B cell (primary cell): Measurements from ENCODE around the gene GAP43. TPM values are rescaled to one million over a fixed set of nuclear protein-coding genes. Genes with fewer than 3 reads are reported as not detected.

Experiments
- ATAC-seq: fragments of 200-7000 bp; cut with Tn5 transposase; one replicate; pipeline ENCODE4 v1.10.0; 2021; ENCODE audit warnings: low read depth, mild to moderate bottlenecking, moderate number of reproducible peaks, moderate library complexity
- CTCF ChIA-PET: fragments of 350-600 bp; sonication (Branson Sonifier 250); formaldehyde crosslinking; loops from one replicate; lab custom pipeline; 2021; ENCODE audit warnings: antibody characterized with exemption, inconsistent platforms; lab: Charles Lee
- POLR2A ChIA-PET: fragments of 350-600 bp; sonication (Branson Sonifier 250); formaldehyde crosslinking; loops from one replicate; lab custom pipeline; 2021; ENCODE audit warnings: antibody characterized with exemption; lab: Charles Lee
- DNase-seq: peaks from one replicate; pipeline ENCODE4 v3.0.0; 2013
- H2AFZ ChIP-seq: 2 replicates; pipeline ENCODE4 v1.6.1; 2012; ENCODE audit warnings: mild to moderate bottlenecking, low read depth, low read length; ENCODE audit not compliant: insufficient read depth, poor library complexity, severe bottlenecking
- H3K27ac ChIP-seq, 2 donors: 1 replicate in 1 of 2; 2 replicates in 1 of 2; pipeline ENCODE4 v1.5.1; 2012 to 2013; ENCODE audit warnings: low read length in 2 of 2, mild to moderate bottlenecking in 2 of 2, moderate library complexity in 1 of 2
- H3K27me3 ChIP-seq, 4 experiments: fragments of 200-600 bp in 1 of 4; sonication (generic) in 1 of 4; replicated peaks in 1 of 4; 1 replicate in 2 of 4; 2 replicates in 2 of 4; pipeline versions ENCODE4 v1.6.1 to v1.7.0; 2013 to 2016; ENCODE audit warnings: low read length in 3 of 4, mild to moderate bottlenecking in 2 of 4, mixed read lengths in 1 of 4, moderate library complexity in 1 of 4; ENCODE audit not compliant: insufficient read depth in 4 of 4, control insufficient read depth in 3 of 4; ENCODE audit errors: control extremely low read depth in 1 of 4
- H3K36me3 ChIP-seq, 2 experiments: replicated peaks in 1 of 2; 1 replicate in 1 of 2; 2 replicates in 1 of 2; pipeline versions ENCODE4 v1.6.1 to v1.7.1; 2013; ENCODE audit warnings: low read length in 1 of 2; ENCODE audit not compliant: insufficient read depth in 2 of 2, control insufficient read depth in 1 of 2; ENCODE audit errors: control extremely low read depth in 1 of 2, extremely low read depth in 1 of 2
- H3K4me1 ChIP-seq, 2 donors: fragments of 200-600 bp in 1 of 2; sonication (generic) in 1 of 2; 1 replicate in 1 of 2; 2 replicates in 1 of 2; pipeline versions ENCODE4 v1.5.1 to v1.6.1; 2013 to 2017; ENCODE audit warnings: low read length in 2 of 2; ENCODE audit not compliant: control insufficient read depth in 2 of 2, insufficient read depth in 2 of 2
- H3K4me2 ChIP-seq: replicated peaks from 2 replicates; pipeline ENCODE3; 2012; ENCODE audit warnings: mild to moderate bottlenecking, low read depth, low read length; ENCODE audit not compliant: poor library complexity, severe bottlenecking
- H3K4me3 ChIP-seq, 5 experiments: fragments of 200-600 bp in 1 of 5; sonication (generic) in 1 of 5; 1 replicate in 3 of 5; 2 replicates in 2 of 5; pipeline versions ENCODE4 v1.5.1 to v1.7.0; 2011 to 2016; ENCODE audit warnings: low read length in 4 of 5, mild to moderate bottlenecking in 4 of 5, low read depth in 2 of 5, control low read depth in 1 of 5, moderate library complexity in 1 of 5; ENCODE audit not compliant: insufficient read depth in 1 of 5; ENCODE audit errors: control extremely low read depth in 1 of 5, extremely low read depth in 1 of 5
- H3K79me2 ChIP-seq: fragments of 200-600 bp; sonication (generic); one replicate; pipeline ENCODE4 v1.6.0; 2016; ENCODE audit warnings: low read length; ENCODE audit not compliant: control insufficient read depth, insufficient read depth
- H3K9ac ChIP-seq: fragments of 200-600 bp; sonication (generic); 2 replicates; pipeline ENCODE4 v1.6.1; 2017; ENCODE audit warnings: mild to moderate bottlenecking, low read length, moderate library complexity
- H3K9me3 ChIP-seq, 3 donors: one replicate each; pipeline versions ENCODE4 v1.6.1 to v1.7.1; 2013; ENCODE audit warnings: low read length in 2 of 3; ENCODE audit not compliant: control insufficient read depth in 2 of 3, insufficient read depth in 1 of 3; ENCODE audit errors: control extremely low read depth in 1 of 3
- H4K20me1 ChIP-seq: 2 replicates; pipeline ENCODE4 v1.6.0; 2012; ENCODE audit warnings: mild to moderate bottlenecking, low read length; ENCODE audit not compliant: insufficient read depth, control insufficient read depth, poor library complexity, severe bottlenecking
- H3K27ac Mint-ChIP-seq: one replicate; pipeline ENCODE4 v1.8.0; 2021; ENCODE audit warnings: mixed read lengths
- H3K27me3 Mint-ChIP-seq: one replicate; pipeline ENCODE4 v1.8.0; 2021; ENCODE audit warnings: mixed read lengths
- H3K4me1 Mint-ChIP-seq: one replicate; pipeline ENCODE4 v1.8.0; 2021; ENCODE audit warnings: mixed read lengths
- H3K4me3 Mint-ChIP-seq: one replicate; pipeline ENCODE4 v1.8.0; 2021; ENCODE audit warnings: mixed read lengths
- H3K9me3 Mint-ChIP-seq: one replicate; pipeline ENCODE4 v1.8.0; 2022; ENCODE audit warnings: mixed read lengths; ENCODE audit not compliant: insufficient read depth
- CTCF ChIP-seq: fragments of 200-600 bp; IDR thresholded peaks from one replicate; pipeline ENCODE4 v1.8.0; 2022; ENCODE audit warnings: antibody characterized with exemption, mild to moderate bottlenecking
- EZH2 ChIP-seq: IDR thresholded peaks from 2 replicates; pipeline ENCODE4 v1.6.1; 2012; ENCODE audit warnings: borderline replicate concordance, low read depth, mild to moderate bottlenecking, moderate library complexity, low read length; ENCODE audit not compliant: insufficient read depth, poor library complexity, severe bottlenecking
- whole genome bisulfite sequencing: methylation state at CpG from one replicate; pipeline ENCODE4 v1.1.5; 2013; ENCODE audit warnings: missing lambda C conversion rate; ENCODE audit not compliant: insufficient coverage; 5-methylcytosine and 5-hydroxymethylcytosine counted together
- intact Hi-C: fragments of 100-400 bp; cut with micrococcal nuclease; formaldehyde crosslinking; loops from one replicate; pipeline ENCODE4 v1.10.0; 2022
- polyA plus RNA-seq: library from polyadenylated mRNA; depleted of rRNA; stranded (reverse); fragments of >200 nt; gene quantifications from 2 replicates; pipeline ENCODE4 v1.2.3, GENCODE V29; 2012
- total RNA-seq, 2 donors: library from RNA; stranded (reverse); fragments of 120-200 nt in 1 of 2; gene quantifications; 1 replicate in 1 of 2; 2 replicates in 1 of 2; pipeline versions ENCODE4 v1.2.3 to v1.2.4, GENCODE V29; 2013 to 2022

GAP43 gene
- total and polyA plus RNA-seq, 2 donors (not counting 1 experiment from before 2014, with no cell fraction given): 0.04 TPM; not detected in 1

GRCh38 chr3:115685097-115685496, 61.8 kb downstream of the GAP43 start:
- ChIA-PET CTCF (no interaction called here), POLR2A (no interaction called here)
- H3K27me3 ChIP-seq: peaks cover 0 to 8% (median 5%) of the 10 kb centered on the region in 4 experiments
- Mint-ChIP-seq H3K4me1 (no peaks in the 10 kb centered on the region), H3K27me3 (peaks cover 19% of the 10 kb centered on the region), H3K9me3 (no peaks in the 10 kb centered on the region), H3K27ac (no peak overlapping the region), H3K4me3 (no peak overlapping the region)
- no peaks in the 10 kb centered on the region for H4K20me1 ChIP-seq
- ATAC-seq (no peak), DNase-seq (no peak)
- no peak overlapping the region for H3K4me3 ChIP-seq
- intact Hi-C loops: no loop called here
- no peak overlapping the region for H3K27ac ChIP-seq
- H3K9ac ChIP-seq: no peak overlapping the region
- H3K4me2 ChIP-seq: no peak overlapping the region
- H3K4me1 ChIP-seq: no peaks in the 10 kb centered on the region
- TF ChIP-seq CTCF: no peak
- TF ChIP-seq EZH2: no peak
- H2AFZ ChIP-seq: no peak overlapping the region
- H3K79me2 ChIP-seq: no peaks in the 10 kb centered on the region
- no peaks in the 10 kb centered on the region for H3K36me3 ChIP-seq
- H3K9me3 ChIP-seq: no peaks in the 10 kb centered on the region

GRCh38 chr3:115687721-115688120, 64.4 kb downstream of the GAP43 start:
- no peak overlapping the region for H3K4me2 ChIP-seq
- H3K4me1 ChIP-seq: no peaks in the 10 kb centered on the region
- no peak overlapping the region for H3K27ac Mint-ChIP-seq
- no peak overlapping the region for H3K9ac ChIP-seq
- no peaks in the 10 kb centered on the region for H3K4me1 Mint-ChIP-seq
- 100% methylated on average over 4 of the region's 6 CpGs for WGBS
- intact Hi-C loops: no loop called here
- ATAC-seq (no peak), DNase-seq (no peak)
- H3K27me3 ChIP-seq: peaks cover 0 to 3% (median 0%) of the 10 kb centered on the region in 4 experiments
- no peak overlapping the region for H3K4me3 ChIP-seq
- no peak overlapping the region for H2AFZ ChIP-seq
- no peak overlapping the region for H3K4me3 Mint-ChIP-seq
- H3K36me3 ChIP-seq: no peaks in the 10 kb centered on the region
- POLR2A ChIA-PET: no interaction called here
- H4K20me1 ChIP-seq: no peaks in the 10 kb centered on the region
- peaks cover 4% of the 10 kb centered on the region for H3K27me3 Mint-ChIP-seq
- no peak overlapping the region for H3K27ac ChIP-seq
- CTCF ChIA-PET: interaction anchor here (1.9 kb wide), 1 partner anchor 596 kb away, joined by 7 read pairs; no protein-coding TSS in a partner anchor
- no peaks in the 10 kb centered on the region for H3K9me3 Mint-ChIP-seq
- H3K79me2 ChIP-seq: no peaks in the 10 kb centered on the region
- H3K9me3 ChIP-seq: no peaks in the 10 kb centered on the region
- TF ChIP-seq EZH2 (no peak), CTCF (no peak)
